Rectal smooth muscle tissue (tissue), 1 donor: ENCODE results near the gene MRPS31.

Experiments
- H3K27ac ChIP-seq: one replicate; pipeline ENCODE4 v1.7.0; 2013; ENCODE audit warnings: low read depth, low read length, inconsistent platforms
- H3K27me3 ChIP-seq: one replicate; pipeline ENCODE4 v1.7.0; 2013; ENCODE audit warnings: low read length; ENCODE audit not compliant: control insufficient read depth, insufficient read depth
- H3K36me3 ChIP-seq: one replicate; pipeline ENCODE4 v1.7.0; 2013; ENCODE audit warnings: low read length; ENCODE audit not compliant: control insufficient read depth, insufficient read depth
- H3K4me1 ChIP-seq: one replicate; pipeline ENCODE4 v1.7.0; 2013; ENCODE audit warnings: low read length; ENCODE audit not compliant: control insufficient read depth, insufficient read depth
- H3K4me3 ChIP-seq: one replicate; pipeline ENCODE4 v1.7.0; 2013; ENCODE audit warnings: low read length
- H3K9ac ChIP-seq: one replicate; pipeline ENCODE4 v1.7.0; 2013; ENCODE audit warnings: low read length

Gene MRPS31

DNA sequence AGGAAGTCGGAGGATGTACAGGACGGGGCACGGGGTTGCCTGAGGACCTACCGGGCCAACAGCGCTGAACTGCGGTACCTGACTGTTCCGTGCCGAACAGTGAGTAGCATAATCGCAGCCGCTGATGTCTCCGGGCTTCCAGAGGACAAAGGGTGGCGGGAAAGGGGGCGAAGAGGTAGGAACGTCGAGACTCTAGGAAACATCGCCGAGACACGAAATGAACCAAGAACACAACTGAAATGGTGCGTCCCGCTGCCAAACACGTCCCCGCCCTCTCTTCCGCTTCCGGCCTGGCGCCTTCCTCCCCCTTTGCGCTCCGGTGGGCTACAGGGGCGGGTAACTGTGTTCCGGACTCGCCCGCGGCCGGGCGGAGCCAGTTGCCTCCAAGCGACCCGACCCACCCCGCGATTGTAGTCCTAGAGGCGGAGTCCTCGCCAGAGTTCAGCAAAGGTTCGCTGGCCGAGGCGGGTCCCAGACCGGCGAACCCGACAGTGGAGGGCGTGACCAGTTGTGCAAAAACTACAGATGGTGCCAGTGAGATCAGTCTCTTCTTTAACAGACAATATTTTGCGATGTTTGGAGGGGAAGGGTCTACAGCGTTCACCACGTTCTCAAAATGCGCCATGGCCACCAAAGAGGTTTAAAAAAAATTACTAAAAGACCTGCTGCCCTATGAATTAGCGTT, at the start of gene MRPS31:
Gene MRPS31 (minus strand): TSS at position 257 of the 685 bp plus-strand sequence. CDS start 54 bp downstream, at position 203.
- Histone ChIP-seq H3K4me3 (peak within 1 kb of the TSS; percentile 89), H3K27ac (peak within 1 kb of the TSS; percentile 74), H3K9ac (peak within 1 kb of the TSS; percentile 80), H3K4me1 (peaks cover 7% of the 10 kb centered on the region), H3K36me3 (no peaks in the 10 kb centered on the region), H3K27me3 (no peaks in the 10 kb centered on the region)

DNA sequence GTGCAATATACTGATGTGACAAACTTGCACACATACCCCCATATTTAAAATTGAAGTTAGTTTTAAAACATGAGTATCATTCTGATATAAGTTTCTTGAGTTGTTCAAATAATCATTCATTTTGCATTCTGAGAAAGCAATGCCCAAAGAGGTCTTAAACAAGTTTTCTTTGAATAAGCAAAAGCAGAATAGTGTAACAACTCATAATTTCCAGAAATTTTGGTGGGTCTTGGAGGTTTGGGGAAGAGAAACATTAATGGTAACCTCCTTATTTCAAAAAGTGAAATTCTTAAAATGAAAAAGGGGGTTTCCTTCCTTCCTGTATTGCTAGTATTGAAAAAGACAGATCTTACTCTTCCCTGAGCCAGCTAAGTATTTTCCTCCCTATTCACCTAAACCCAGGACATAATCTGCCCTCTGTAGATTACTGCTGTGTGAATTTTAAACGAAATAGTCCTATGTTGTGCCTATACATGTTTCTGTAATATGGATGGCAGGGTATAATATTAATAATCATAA, 48.9 kb upstream of the MRPS31 start:
- H3K9ac ChIP-seq: no peak overlapping the region
- H3K36me3 ChIP-seq: no peaks in the 10 kb centered on the region
- no peaks in the 10 kb centered on the region for H3K4me1 ChIP-seq
- H3K27me3 ChIP-seq: no peaks in the 10 kb centered on the region
- H3K4me3 ChIP-seq: no peak overlapping the region
- no peak overlapping the region for H3K27ac ChIP-seq

DNA sequence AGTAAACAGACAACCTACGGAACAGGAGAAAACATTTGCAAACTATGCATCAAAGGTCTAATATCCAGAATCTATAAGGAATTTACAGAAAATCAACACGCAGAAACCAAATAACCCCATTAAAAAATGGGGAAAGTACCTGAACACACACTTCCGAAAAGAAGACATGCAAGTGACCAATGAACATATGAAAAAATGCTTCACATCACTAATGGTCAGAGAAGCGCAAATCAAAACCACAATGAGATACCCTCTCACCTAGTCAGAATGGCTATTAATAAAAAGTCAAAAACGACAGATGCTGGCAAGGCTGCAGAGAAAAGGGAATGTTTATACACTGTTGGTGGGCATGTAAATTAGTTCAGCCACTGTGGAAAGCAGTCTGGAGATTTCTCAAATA, 47.9 kb upstream of the MRPS31 start:
- no peak overlapping the region for H3K27ac ChIP-seq
- H3K27me3 ChIP-seq: no peaks in the 10 kb centered on the region
- H3K36me3 ChIP-seq: peaks cover 3% of the 10 kb centered on the region
- no peak overlapping the region for H3K9ac ChIP-seq
- no peak overlapping the region for H3K4me3 ChIP-seq
- no peaks in the 10 kb centered on the region for H3K4me1 ChIP-seq

DNA sequence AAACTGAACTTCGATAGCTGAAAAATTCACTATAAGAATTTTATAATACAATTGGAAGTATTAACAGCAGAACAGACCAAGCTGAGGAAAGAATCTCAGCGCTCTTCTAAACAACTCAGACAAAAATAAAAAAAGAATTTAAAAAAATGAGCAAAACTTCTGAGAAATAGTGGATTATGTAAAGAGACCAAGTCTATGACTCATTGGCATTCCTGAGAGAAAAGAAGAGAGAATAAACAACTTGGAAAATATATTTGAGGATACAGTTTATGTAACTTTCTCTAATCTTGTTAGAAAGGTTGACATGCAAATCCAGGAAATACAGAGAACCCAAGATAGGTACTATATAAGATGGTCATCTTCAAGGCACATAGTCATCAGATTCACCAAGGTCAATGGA, 43.8 kb upstream of the MRPS31 start:
- Histone ChIP-seq H3K9ac (no peak overlapping the region), H3K4me1 (no peaks in the 10 kb centered on the region), H3K36me3 (peaks cover 3% of the 10 kb centered on the region), H3K27ac (no peak overlapping the region), H3K4me3 (no peak overlapping the region), H3K27me3 (no peaks in the 10 kb centered on the region)

DNA sequence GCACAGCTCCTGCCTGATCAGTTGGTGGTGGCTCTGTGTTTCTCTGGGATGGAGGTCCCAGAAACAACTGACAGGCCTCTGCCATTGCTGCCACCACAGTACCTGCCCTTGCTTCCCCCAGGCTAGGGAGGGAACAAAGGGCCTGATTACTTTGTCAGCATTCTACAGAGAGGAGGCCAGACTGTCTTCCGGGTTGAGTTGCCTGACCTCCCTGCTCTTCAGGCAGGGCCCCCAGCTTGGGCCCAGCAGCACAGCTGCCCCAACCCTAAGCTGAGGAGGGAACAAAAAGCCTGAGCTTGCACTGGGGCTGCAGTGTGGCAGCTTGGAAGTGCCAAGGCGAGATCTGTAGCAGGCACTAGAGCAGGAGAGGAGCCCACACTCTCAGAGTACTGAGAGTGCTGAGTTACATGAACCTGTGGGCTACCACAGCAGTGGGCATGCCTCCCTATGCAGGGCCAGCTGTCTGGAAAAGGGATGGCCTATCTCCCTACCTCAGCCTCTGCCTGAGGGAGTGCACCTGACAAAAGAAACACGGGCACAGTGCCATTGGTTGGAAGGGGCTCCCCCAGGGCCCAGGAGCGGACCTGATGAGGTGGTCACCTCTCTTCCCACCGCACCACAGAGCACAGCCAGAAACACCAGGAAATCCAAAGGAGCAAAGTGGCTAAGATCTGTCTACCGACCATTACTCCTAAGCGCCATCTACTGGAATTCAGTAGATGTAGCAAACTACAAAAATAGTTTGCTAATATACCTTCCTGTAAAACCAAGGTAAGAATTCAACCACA, 42.9 kb upstream of the MRPS31 start:
- no peak overlapping the region for H3K9ac ChIP-seq
- H3K4me3 ChIP-seq: no peak overlapping the region
- H3K36me3 ChIP-seq: peaks cover 3% of the 10 kb centered on the region
- H3K4me1 ChIP-seq: no peaks in the 10 kb centered on the region
- no peak overlapping the region for H3K27ac ChIP-seq
- H3K27me3 ChIP-seq: no peaks in the 10 kb centered on the region

DNA sequence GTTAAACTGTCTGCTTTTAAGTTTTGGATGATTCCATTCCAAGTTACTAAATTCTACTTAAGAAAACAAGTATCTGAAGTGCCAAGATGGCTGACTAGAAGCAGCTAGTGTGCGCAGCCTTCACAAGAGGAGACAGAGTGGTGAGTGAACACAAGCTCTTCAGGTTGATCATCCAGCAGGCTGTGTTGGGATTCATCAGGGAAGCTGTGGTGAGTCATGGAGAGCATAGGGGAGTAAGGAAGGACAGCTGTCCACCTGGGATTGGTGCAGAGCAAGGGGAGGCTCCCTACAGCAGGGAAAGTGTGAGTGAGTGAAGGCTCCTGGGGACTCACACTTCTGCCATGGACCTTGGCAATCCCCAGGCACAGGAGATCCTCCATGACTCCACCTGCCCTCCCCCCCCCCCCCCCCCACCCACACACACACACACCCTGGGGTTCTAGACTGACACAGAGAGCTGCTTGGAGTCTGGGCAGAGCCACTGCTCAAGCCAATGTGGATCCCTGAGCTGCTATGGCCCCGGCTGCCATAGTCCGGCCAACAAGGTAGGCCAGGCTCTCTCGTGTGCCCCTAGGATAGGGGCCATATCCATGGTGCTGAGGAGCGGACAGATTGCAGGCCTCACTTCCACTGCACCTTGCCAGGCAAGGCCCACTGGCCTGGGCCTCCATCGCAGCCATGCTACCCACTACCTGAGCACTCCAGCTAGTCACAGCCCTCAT, 41.9 kb upstream of the MRPS31 start:
- Histone ChIP-seq H3K9ac (no peak overlapping the region), H3K27me3 (no peaks in the 10 kb centered on the region), H3K4me1 (no peaks in the 10 kb centered on the region), H3K27ac (no peak overlapping the region), H3K36me3 (peaks cover 3% of the 10 kb centered on the region), H3K4me3 (no peak overlapping the region)

DNA sequence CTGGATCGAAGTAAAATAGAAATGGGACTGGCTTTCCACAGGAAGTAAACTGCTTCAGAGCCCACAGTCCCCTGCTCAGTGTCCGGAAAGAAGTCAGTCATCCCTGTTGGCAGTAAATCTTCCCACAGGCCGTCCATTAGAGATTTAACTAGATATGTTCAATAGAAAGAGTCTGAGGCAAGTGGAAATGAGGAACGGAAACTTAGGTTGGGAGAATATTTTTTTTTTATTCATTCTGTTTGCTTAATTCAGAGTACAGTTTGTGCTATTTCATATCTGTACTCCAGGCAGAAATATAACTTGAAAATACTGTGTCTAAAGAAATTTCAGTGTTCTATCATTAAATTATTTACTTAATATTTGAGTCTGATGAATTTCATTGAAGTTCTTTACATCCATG, 41.1 kb upstream of the MRPS31 start:
- peaks cover 6% of the 10 kb centered on the region for H3K36me3 ChIP-seq
- H3K4me1 ChIP-seq: no peaks in the 10 kb centered on the region
- no peak overlapping the region for H3K27ac ChIP-seq
- H3K9ac ChIP-seq: no peak overlapping the region
- H3K4me3 ChIP-seq: no peak overlapping the region
- H3K27me3 ChIP-seq: no peaks in the 10 kb centered on the region

DNA sequence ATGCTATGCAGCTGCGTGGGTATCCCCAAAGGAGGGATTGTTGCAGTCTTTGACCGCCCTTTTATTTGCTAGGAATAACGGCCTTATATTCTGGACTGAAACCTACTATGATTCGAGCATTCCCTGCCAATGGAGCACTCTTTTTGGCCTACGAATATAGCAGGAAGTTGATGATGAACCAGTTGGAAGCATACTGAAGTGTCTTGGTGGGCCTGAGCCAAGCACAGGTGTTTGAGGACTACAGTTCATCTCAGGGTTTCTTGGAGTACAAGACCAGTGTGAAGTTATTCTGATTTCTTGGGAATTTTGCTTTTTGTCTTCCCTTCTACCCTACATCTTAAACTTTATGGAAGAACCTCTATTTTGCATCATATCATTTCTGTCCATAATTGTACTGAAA, 38.5 kb upstream of the MRPS31 start:
- Histone ChIP-seq H3K4me3 (no peak overlapping the region), H3K9ac (no peak overlapping the region), H3K4me1 (no peaks in the 10 kb centered on the region), H3K27ac (no peak overlapping the region), H3K36me3 (peaks cover 7% of the 10 kb centered on the region), H3K27me3 (no peaks in the 10 kb centered on the region)

DNA sequence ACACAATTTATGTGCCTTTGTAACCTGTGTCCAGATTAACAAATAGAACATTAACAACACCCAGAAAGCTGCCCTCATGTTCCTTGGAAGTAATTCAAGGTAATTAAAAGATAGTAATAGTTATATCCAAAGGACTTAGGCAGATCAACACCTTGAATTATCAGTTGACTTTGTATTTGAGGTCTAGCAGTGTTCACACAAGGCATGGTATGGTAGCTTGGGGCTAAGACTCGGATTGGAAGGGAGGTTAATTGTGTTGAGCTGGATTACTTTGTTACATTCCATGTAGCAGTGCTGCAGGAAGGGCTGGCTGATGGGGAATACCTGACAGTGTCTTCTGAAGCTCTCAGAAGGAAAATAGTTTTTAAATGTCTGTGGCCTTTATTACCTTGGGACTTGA, 35.3 kb upstream of the MRPS31 start:
- Histone ChIP-seq H3K9ac (no peak overlapping the region), H3K27ac (no peak overlapping the region), H3K4me3 (no peak overlapping the region), H3K4me1 (no peaks in the 10 kb centered on the region), H3K27me3 (no peaks in the 10 kb centered on the region), H3K36me3 (peaks cover 5% of the 10 kb centered on the region)

DNA sequence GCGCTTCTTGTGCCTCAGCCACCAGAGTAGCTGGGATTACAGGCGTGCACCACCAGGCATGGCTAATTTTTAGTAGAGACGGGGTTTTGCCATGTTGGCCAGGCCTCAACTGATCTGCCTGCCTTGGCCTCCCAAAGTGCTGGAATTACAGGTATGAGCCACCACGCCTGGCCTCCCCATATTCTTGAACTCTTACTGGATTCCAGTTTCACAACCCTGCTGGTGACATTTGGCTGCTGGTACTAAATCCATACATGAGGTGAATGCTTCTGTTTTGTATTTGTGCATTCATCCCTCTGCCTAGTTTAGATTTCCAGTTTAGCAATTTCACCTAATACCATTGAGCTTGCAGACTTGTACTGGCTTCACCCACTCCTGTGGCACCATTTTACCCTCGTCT, 32.3 kb upstream of the MRPS31 start:
- Histone ChIP-seq H3K36me3 (peaks cover 18% of the 10 kb centered on the region), H3K27ac (no peak overlapping the region), H3K4me3 (no peak overlapping the region), H3K9ac (no peak overlapping the region), H3K27me3 (no peaks in the 10 kb centered on the region), H3K4me1 (no peaks in the 10 kb centered on the region)

DNA sequence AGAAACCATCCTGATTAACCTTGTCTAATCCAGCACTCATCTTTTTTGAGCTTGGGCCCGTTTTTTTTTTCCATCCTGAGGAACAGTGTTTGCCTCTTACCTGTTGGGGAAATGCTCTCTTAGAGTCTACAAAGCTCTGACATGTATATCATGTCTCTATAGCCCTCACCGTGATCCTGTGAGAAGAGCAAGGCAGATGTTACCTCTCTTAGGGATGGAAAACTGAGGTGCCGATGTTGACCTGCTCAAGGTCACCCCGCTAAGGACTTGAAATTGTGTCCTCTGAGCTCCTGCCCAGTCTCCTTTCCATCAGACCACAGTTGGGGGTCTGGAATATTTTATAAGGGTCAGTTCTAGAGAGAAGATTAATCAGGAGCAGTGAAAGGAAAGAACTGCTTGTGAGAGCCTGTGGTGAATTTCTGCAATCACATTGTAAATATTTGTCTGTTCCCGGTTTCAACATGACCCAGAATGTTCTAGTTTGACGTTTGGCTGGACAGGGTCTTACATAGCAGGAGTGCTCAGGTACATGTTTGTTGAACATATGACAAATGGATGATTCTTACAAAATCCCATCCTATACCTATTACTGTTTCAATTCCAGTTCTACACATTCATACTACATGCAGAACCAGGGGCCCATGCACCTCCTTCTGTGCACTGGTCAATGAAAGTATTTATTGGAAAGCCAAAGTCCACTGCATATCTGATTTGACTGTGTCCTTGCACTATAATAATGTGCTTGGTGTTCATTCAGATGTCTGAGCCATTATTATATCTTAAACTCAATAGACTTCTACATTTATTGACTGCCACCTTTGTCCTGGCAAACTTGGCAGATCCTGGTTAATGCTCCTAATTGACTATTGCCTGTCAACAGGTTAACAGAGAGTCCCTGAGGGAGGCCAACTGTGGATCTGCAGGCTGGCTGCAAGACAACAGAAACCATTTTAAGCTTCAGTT, 30.5 kb upstream of the MRPS31 start:
- Histone ChIP-seq H3K4me3 (no peak overlapping the region), H3K36me3 (peaks cover 15% of the 10 kb centered on the region), H3K27me3 (no peaks in the 10 kb centered on the region), H3K27ac (no peak overlapping the region), H3K9ac (no peak overlapping the region), H3K4me1 (no peaks in the 10 kb centered on the region)
